Sigmoid colon (tissue), 7 donors: Measurements from ENCODE around the gene GALNS. TPM values are rescaled to one million over a fixed set of nuclear protein-coding genes. Genes with fewer than 3 reads are reported as not detected.

ENCODE experiments used
- DNase-seq: peaks from one replicate; pipeline ENCODE4 v3.0.0-alpha.2; 2019
- H3K27ac ChIP-seq, 4 donors: fragments of 200-600 bp; sonication (generic); one replicate each; pipeline ENCODE4 v1.5.1; 2016 to 2019; ENCODE audit warnings: mild to moderate bottlenecking in 1 of 4
- H3K27me3 ChIP-seq, 3 donors: fragments of 200-600 bp; sonication (generic); one replicate each; pipeline ENCODE4 v1.5.1; 2019; ENCODE audit warnings: mild to moderate bottlenecking in 1 of 3
- H3K36me3 ChIP-seq, 4 donors: fragments of 200-600 bp; sonication (generic); one replicate each; pipeline ENCODE4 v1.5.1; 2016 to 2019
- H3K4me1 ChIP-seq, 4 donors: fragments of 200-600 bp; sonication (generic); one replicate each; pipeline ENCODE4 v1.5.1; 2017 to 2019
- H3K4me3 ChIP-seq, 4 donors: fragments of 200-600 bp; sonication (generic); one replicate each; pipeline ENCODE4 v1.5.1; 2017 to 2019; ENCODE audit warnings: mild to moderate bottlenecking in 2 of 4, moderate library complexity in 1 of 4
- H3K9me3 ChIP-seq, 4 donors: fragments of 200-600 bp in 3 of 4; sonication (generic) in 3 of 4; one replicate each; pipeline versions ENCODE4 v1.5.1 to v1.6.1; 2013 to 2019
- EP300 ChIP-seq, 4 donors: sonication (generic); formaldehyde crosslinking; IDR thresholded peaks; one replicate each; pipeline ENCODE4 v1.6.1; 2017; ENCODE audit warnings: antibody characterized with exemption in 4 of 4
- POLR2A ChIP-seq, 2 donors: fragments of 450-650 bp; IDR thresholded peaks; one replicate each; pipeline ENCODE4 v1.6.1; 2016; ENCODE audit warnings: antibody characterized with exemption in 2 of 2, mild to moderate bottlenecking in 2 of 2, moderate library complexity in 2 of 2
- POLR2AphosphoS5 ChIP-seq, 4 donors: sonication (generic); formaldehyde crosslinking; IDR thresholded peaks; one replicate each; pipeline ENCODE4 v1.6.1; 2017; ENCODE audit warnings: antibody characterized with exemption in 4 of 4
- WGBS, 2 donors: extraction: QIAGEN DNeasy Blood & Tissue Kit; methylation state at CpG; one replicate each; pipeline ENCODE4 v1.1.7; 2013; 5-methylcytosine and 5-hydroxymethylcytosine counted together
- intact Hi-C: fragments of 100-400 bp; cut with DNase I; formaldehyde crosslinking; loops from one replicate; pipeline ENCODE4 v1.15.1; 2023
- polyA plus RNA-seq, 3 donors: library from polyadenylated mRNA; stranded (reverse); fragments of 200-250 nt; gene quantifications; one replicate each; pipeline ENCODE4 v1.2.3, GENCODE V29; 2013
- total RNA-seq, 4 donors: library from RNA; depleted of rRNA; stranded (reverse); fragments of >200 nt; gene quantifications; one replicate each; pipeline ENCODE4 v1.1.0, GENCODE V29; 2016
- TF ChIP-seq, protein P1 (sequence below), 4 experiments: fragments of 450-650 bp in 3 of 4; fragments of 200-600 bp in 1 of 4; IDR thresholded peaks; one replicate each; pipeline ENCODE4 v1.5.1; 2016 to 2019; ENCODE audit warnings: antibody characterized with exemption in 4 of 4, mild to moderate bottlenecking in 3 of 4, moderate library complexity in 2 of 4
- donor health status: healthy with polysubstance abuse.
- donor health status: Bipolar disorder and iron deficiency.
- donor health status: healthy.

Gene GALNS
- total and polyA plus RNA-seq, 7 donors = 6.2 to 50.4 (median 11.1) TPM

GRCh38 chr16:88782454-88783390, 74.0 kb downstream of the GALNS start:
- Histone ChIP-seq H3K4me1 (peaks cover 0 to 70% (median 65%) of the 10 kb centered on the region in 4 donors), H3K27ac (peak overlapping the region; percentile 89 to 100 (median 96)), H3K9me3 (no peaks in the 10 kb centered on the region), H3K4me3 (peak overlapping the region; percentile 51 to 87 (median 72)), H3K36me3 (no peaks in the 10 kb centered on the region), H3K27me3 (no peaks in the 10 kb centered on the region)
- 57 to 71% methylated on average over 16 of the region's 16 CpGs for WGBS, 2 donors
- intact Hi-C loops = no loop called here
- DNase-seq = peak; percentile 80
- peak in 3 of 4 donors; percentile 18 to 63 (median 41) for TF ChIP-seq POLR2AphosphoS5 (IDR thresholded peaks at IDR 0.05)
- TF ChIP-seq POLR2A (IDR thresholded peaks at IDR 0.05) = no peak

DNA sequence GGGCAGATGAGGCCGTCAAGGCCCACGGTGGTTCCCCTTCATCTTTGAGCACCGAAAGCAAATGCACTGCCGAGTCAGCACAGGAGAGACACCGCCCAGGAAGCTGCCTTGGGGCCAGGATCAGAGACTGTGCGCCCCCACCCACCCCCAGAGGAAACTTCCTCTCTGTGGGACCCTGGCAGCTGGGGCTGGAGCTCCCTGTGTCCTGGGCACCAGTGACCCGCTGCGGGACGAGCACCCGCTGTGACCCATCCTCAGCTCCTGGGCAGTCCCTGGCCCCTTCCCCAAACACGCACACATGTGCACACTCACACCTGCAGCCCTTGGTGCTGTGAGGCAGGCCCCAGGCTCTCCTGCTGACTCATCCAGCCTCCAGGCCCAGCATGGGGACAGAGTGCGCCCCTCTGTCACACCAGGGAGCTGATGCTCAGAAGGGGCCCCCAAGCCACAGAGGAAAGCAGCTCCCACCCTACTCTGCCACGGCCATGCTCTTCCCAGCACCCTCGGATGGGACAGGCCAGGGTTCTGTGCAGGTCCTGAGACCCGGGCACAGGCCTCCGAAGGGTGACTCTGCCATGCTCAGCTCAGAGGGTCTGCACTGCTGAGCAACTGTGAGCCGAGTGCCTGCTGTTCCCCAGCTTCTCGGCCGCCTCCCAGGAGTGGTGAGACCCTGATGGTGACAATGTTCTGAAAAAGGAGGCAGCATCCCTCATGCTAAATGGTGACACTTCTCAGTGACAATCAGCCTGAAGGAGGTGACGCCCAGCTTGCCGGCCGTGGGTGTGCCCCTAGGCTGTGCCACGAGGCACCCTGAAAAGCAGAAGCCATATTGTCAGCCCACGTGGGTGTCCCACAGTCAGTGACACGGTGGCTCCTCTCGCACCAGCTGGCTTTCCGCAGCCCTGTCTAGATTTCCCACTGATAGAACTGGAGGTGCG, 75.3 kb downstream of the GALNS start:
- peak overlapping the region in 1 of 4 donors; percentile 78 for H3K4me3 ChIP-seq
- H3K27me3 ChIP-seq = no peaks in the 10 kb centered on the region
- WGBS, 2 donors = 49 to 76% methylated on average over 28 of the region's 28 CpGs
- H3K9me3 ChIP-seq = no peaks in the 10 kb centered on the region
- TF ChIP-seq EP300 (IDR thresholded peaks at IDR 0.05) (no peak), POLR2AphosphoS5 (IDR thresholded peaks at IDR 0.05) (no peak), POLR2A (IDR thresholded peaks at IDR 0.05) (no peak)
- TF ChIP-seq, protein P1, sequence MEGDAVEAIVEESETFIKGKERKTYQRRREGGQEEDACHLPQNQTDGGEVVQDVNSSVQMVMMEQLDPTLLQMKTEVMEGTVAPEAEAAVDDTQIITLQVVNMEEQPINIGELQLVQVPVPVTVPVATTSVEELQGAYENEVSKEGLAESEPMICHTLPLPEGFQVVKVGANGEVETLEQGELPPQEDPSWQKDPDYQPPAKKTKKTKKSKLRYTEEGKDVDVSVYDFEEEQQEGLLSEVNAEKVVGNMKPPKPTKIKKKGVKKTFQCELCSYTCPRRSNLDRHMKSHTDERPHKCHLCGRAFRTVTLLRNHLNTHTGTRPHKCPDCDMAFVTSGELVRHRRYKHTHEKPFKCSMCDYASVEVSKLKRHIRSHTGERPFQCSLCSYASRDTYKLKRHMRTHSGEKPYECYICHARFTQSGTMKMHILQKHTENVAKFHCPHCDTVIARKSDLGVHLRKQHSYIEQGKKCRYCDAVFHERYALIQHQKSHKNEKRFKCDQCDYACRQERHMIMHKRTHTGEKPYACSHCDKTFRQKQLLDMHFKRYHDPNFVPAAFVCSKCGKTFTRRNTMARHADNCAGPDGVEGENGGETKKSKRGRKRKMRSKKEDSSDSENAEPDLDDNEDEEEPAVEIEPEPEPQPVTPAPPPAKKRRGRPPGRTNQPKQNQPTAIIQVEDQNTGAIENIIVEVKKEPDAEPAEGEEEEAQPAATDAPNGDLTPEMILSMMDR (IDR thresholded peaks at IDR 0.05) = no peak
- H3K27ac ChIP-seq = peak overlapping the region; percentile 89 to 100 (median 96)
- peaks cover 0 to 83% (median 78%) of the 10 kb centered on the region in 4 donors for H3K4me1 ChIP-seq
- H3K36me3 ChIP-seq = no peaks in the 10 kb centered on the region
- no peak for DNase-seq
- intact Hi-C loops = no loop called here

DNA sequence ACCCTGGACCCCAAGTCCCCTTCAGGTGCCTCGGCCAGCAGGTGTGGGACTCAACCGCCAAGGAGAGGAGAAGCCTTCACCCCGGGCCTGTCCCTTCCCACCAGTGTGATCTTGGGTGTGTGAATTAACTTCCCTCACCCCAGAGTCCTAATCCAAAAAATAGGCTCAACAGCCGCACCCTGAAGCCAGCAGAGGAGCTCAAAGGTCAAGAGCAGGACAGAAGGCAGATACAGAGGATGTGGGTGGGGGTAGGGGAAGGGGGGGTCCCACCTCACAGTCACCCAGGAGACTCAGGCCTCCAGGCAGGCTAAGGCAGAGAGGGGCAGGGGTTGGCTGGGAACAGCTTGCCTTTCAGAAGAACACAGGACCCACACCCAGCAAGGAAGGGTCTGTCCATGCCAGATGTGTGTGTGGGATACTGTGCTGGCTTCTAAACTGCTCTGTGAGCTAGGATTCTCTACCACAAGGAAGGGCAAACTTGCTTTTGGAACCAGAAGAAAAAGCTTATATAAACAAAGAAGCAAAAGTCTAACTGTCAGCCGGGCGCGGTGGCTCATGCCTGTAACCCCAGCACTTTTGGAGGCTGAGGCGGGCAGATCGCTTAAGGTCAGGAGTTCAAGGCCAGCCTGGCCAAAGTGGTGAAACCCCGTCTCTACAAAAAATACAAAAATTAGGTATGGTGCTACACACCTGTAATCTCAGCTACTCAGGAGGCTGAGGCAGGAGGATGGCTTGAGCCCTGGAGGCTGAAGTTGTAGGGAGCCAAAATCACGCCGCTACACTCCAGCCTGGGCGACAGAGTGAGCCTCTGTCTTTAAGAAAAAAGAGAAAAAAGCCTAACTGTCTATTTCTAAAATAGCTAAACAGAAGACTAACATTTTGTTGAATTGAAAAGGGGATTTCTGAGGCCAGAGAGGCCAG, 76.3 kb downstream of the GALNS start:
- Histone ChIP-seq H3K9me3 (no peaks in the 10 kb centered on the region), H3K4me3 (peak overlapping the region in 2 of 4 donors; percentile 21 to 28), H3K27me3 (no peaks in the 10 kb centered on the region), H3K4me1 (peaks cover 0 to 90% (median 86%) of the 10 kb centered on the region in 4 donors), H3K36me3 (no peaks in the 10 kb centered on the region), H3K27ac (peak overlapping the region; percentile 89 to 100 (median 96))
- 48 to 51% methylated on average over 13 of the region's 13 CpGs for WGBS, 2 donors
- DNase-seq = no peak
- TF ChIP-seq, protein P1 (IDR thresholded peaks at IDR 0.05) = no peak
- TF ChIP-seq POLR2AphosphoS5 (IDR thresholded peaks at IDR 0.05) (no peak), EP300 (IDR thresholded peaks at IDR 0.05) (no peak), POLR2A (IDR thresholded peaks at IDR 0.05) (no peak)
- intact Hi-C loops = no loop called here

DNA sequence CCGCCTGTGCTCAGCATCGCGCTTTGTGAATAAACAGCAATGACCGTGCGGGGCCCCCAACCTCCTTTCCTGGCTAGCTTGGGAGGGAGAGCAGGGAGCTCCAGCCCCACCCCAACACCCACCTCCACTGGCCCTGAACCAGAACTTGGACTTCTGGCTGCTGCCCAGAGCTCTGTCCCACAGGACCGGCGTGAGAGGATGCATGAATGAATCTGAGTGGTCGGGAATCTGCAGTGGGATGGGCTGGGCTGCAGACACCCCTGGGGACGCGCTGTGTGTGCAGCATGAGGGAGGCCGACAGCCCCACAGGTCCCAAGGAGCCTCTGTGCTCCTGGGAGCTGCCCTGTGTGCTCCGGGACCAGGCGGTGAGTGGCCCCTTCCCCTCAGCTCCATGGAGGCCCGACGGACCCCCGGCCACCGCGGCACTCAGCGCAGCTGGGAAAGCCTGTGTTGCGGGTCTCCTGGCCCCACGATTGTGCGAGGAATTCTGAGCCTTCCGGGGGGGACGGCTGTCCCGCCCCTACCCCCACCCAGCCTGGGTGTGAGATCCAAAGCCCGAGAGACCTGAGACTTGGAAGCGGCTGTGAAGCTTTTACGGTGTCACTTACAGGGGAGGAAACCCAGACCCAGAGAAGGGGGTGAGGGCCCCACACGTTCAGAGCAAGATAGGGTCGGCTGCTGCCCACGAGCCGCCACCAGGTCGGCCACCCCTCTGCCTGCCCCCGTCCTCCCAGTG, 77.2 kb downstream of the GALNS start:
- DNase-seq = peak; percentile 86
- intact Hi-C loops = loop anchor here (10.0 kb wide), 1 partner anchor 925 kb away; no protein-coding TSS in a partner anchor
- H3K27me3 ChIP-seq = no peaks in the 10 kb centered on the region
- TF ChIP-seq, protein P1 (IDR thresholded peaks at IDR 0.05) = no peak
- TF ChIP-seq POLR2AphosphoS5 (IDR thresholded peaks at IDR 0.05) (peak in 2 of 4 donors; percentile 14 to 19), POLR2A (IDR thresholded peaks at IDR 0.05) (no peak), EP300 (IDR thresholded peaks at IDR 0.05) (no peak)
- H3K4me1 ChIP-seq = peaks cover 0 to 96% (median 93%) of the 10 kb centered on the region in 4 donors
- H3K36me3 ChIP-seq = no peaks in the 10 kb centered on the region
- peak overlapping the region in 3 of 4 donors; percentile 4 to 28 (median 21) for H3K4me3 ChIP-seq
- no peaks in the 10 kb centered on the region for H3K9me3 ChIP-seq
- WGBS, 2 donors = 65 to 80% methylated on average over 34 of the region's 34 CpGs
- peak overlapping the region; percentile 89 to 100 (median 96) for H3K27ac ChIP-seq
